RWPE1 (cell line): ENCODE results near the gene RASGRP4.

ENCODE experiments used
- CTCF ChIA-PET: fragments of 350-600 bp; sonication (Branson Sonifier 250); formaldehyde crosslinking; extraction: SDS; loops from one replicate; lab custom pipeline; 2021; lab: Yijun Ruan, JAX
- POLR2A ChIA-PET: fragments of 400-600 bp; formaldehyde crosslinking; extraction: SDS; loops from one replicate; lab custom pipeline; 2020; ENCODE audit warnings: antibody characterized with exemption; ENCODE audit not compliant: low non-redundant PET; lab: Yijun Ruan, JAX
- DNase-seq: peaks from one replicate; pipeline ENCODE4 v3.0.0; 2012; ENCODE audit warnings: low spot score
- H3K27ac ChIP-seq: fragments of 450-650 bp; 2 replicates; pipeline ENCODE4 v1.5.1; 2017
- CTCF ChIP-seq: fragments of 450-650 bp; conservative IDR thresholded peaks from 2 replicates; pipeline ENCODE4 v1.5.1; 2017; ENCODE audit warnings: low read depth, mild to moderate bottlenecking

The RASGRP4 gene

GRCh38 chr19:38449518-38449917 is 23.5 kb upstream of the RASGRP4 start:
- POLR2A ChIA-PET = no interaction called here
- TF ChIP-seq CTCF = no peak
- no peak for DNase-seq
- no peak overlapping the region for H3K27ac ChIP-seq
- CTCF ChIA-PET = interaction anchor here (0.6 kb wide), 1 partner anchor 474 kb away, joined by 3 read pairs; no protein-coding TSS in a partner anchor

GRCh38 chr19:38448225-38448624 is 22.2 kb upstream of the RASGRP4 start:
- ChIA-PET POLR2A (no interaction called here), CTCF (no interaction called here)
- H3K27ac ChIP-seq = no peak overlapping the region
- DNase-seq = no peak
- no peak for TF ChIP-seq CTCF

- POLR2A ChIA-PET = no interaction called here
- no peak overlapping the region for H3K27ac ChIP-seq
- CTCF ChIA-PET = no interaction called here
- no peak for TF ChIP-seq CTCF
- DNase-seq = no peak
These were observed 19.3 kb upstream of the RASGRP4 start for GRCh38 chr19:38445362-38445761.

GRCh38 chr19:38444026-38444425 is 18.0 kb upstream of the RASGRP4 start:
- POLR2A ChIA-PET = no interaction called here
- no peak for TF ChIP-seq CTCF
- DNase-seq = no peak
- H3K27ac ChIP-seq = no peak overlapping the region
- CTCF ChIA-PET = no interaction called here

GRCh38 chr19:38443458-38443999 is 17.5 kb upstream of the RASGRP4 start:
- POLR2A ChIA-PET = no interaction called here
- H3K27ac ChIP-seq = no peak overlapping the region
- no peak for DNase-seq
- CTCF ChIA-PET = no interaction called here
- no peak for TF ChIP-seq CTCF

- POLR2A ChIA-PET = no interaction called here
These were observed 16.7 kb upstream of the RASGRP4 start for GRCh38 chr19:38442736-38443135.

More at GRCh38 chr19:38442736-38443135, 16.7 kb upstream of the RASGRP4 start:
- no peak for TF ChIP-seq CTCF
- CTCF ChIA-PET = no interaction called here
- H3K27ac ChIP-seq = no peak overlapping the region
- no peak for DNase-seq
